Loucy (cell line): Measurements from ENCODE around the gene NAV2.

Experiments used
- EZH2phosphoT487 ChIP-seq: fragments of 200-600 bp; IDR thresholded peaks from 2 replicates; pipeline ENCODE4 v1.6.1; 2018; ENCODE audit warnings: antibody characterized with exemption, mild to moderate bottlenecking, moderate library complexity, borderline replicate concordance
- TF ChIP-seq, protein P1 (sequence below): fragments of 200-600 bp; sonication (generic); conservative IDR thresholded peaks from 2 replicates; pipeline ENCODE4 v1.5.1; 2014; ENCODE audit warnings: mild to moderate bottlenecking, antibody characterized with exemption, low read length

GRCh38 chr11:19756675-19757475 is 44.2 kb downstream of the NAV2 start:
- TF ChIP-seq, protein P1, sequence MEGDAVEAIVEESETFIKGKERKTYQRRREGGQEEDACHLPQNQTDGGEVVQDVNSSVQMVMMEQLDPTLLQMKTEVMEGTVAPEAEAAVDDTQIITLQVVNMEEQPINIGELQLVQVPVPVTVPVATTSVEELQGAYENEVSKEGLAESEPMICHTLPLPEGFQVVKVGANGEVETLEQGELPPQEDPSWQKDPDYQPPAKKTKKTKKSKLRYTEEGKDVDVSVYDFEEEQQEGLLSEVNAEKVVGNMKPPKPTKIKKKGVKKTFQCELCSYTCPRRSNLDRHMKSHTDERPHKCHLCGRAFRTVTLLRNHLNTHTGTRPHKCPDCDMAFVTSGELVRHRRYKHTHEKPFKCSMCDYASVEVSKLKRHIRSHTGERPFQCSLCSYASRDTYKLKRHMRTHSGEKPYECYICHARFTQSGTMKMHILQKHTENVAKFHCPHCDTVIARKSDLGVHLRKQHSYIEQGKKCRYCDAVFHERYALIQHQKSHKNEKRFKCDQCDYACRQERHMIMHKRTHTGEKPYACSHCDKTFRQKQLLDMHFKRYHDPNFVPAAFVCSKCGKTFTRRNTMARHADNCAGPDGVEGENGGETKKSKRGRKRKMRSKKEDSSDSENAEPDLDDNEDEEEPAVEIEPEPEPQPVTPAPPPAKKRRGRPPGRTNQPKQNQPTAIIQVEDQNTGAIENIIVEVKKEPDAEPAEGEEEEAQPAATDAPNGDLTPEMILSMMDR, result no peak
- TF ChIP-seq EZH2phosphoT487, result no peak
